Left cardiac atrium (tissue), 4 donors: ENCODE data around the gene LPP. TPM values are rescaled to one million over a fixed set of nuclear protein-coding genes. Genes with fewer than 3 reads are reported as not detected.
A peak's percentile ranks its signal among the peaks of the same experiment; 100 is the strongest.

Experiments used
- ATAC-seq, 2 donors: fragments of 200-7000 bp; cut with Tn5 transposase; one replicate each; pipeline ENCODE4 v1.9.1; 2020; ENCODE audit warnings: mild to moderate bottlenecking in 2 of 2, moderate library complexity in 2 of 2
- DNase-seq: peaks from one replicate; pipeline ENCODE4 v3.0.0-alpha.2; 2020
- intact Hi-C, 2 donors: fragments of 100-400 bp; cut with DNase I; formaldehyde crosslinking; loops; one replicate each; pipeline versions ENCODE4 v1.14.1 to v1.15.1; 2022 to 2023
- total RNA-seq, 2 donors: library from RNA; stranded (reverse); fragmentation: NEBNext Ultra II Directional; extraction: Animal tissue kit (Norgen Biotek cat#: 25700); gene quantifications; one replicate each; pipeline ENCODE4 v1.2.1, GENCODE V29; 2021
- donor health status: DM: no; HTN: yes; CAD: no.
- donor health status: DM: no; HTN: yes; CAD: no; lungs with severe emphysema.
- donor health status: DM: yes; HTN: yes; CAD: no.
- donor health status: Dilated cardiomyopathy.

The LPP gene
- total RNA-seq, 2 donors from 2014 or later: 152 to 181 TPM

DNA sequence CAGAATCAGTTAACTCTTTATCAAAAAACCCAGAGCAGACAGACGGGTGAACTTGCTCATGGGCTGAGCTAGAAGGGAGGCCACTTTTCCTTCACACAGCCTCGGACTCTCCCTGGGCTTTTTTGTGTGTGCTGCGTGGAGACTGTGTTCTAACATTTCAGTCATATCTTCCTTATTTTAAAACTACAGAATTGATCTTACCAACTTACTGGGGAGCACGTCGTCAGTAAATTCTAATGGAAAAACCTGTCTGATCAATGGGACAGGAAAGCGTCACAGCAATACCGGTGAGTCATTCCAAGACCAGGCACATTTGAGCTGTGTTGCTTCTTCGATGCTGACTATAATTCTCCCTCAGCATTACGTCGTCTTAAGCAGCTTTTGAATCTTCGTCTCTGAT, 145.1 kb downstream of the LPP start:
- ATAC-seq (no peak), DNase-seq (no peak)
- intact Hi-C loops: loop anchor here in 1 of 2 donors (10.0 kb wide), 1 partner anchor 656 kb away; no protein-coding TSS in a partner anchor

DNA sequence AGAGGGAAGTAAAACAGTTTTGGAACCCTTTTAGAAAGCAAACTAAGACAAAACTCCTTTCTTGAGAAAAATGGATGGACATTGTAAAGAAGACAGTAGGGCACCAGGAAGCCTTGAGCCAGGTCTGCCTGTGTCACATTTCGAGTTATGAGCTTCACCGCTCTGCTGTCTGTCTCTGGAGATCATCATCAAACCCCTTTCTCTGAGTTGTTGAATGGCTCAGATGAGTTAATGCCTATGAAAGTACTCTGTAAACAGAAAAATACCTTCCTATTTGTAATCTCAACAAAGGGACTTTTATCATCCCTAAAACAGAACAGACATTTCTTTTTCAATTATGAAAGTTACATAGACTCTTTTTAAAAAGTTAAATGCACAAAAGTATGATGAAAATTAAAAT, 145.8 kb downstream of the LPP start:
- intact Hi-C loops: loop anchor here in 1 of 2 donors (10.0 kb wide), 1 partner anchor 655 kb away; no protein-coding TSS in a partner anchor
- DNase-seq (no peak), ATAC-seq (no peak)

DNA sequence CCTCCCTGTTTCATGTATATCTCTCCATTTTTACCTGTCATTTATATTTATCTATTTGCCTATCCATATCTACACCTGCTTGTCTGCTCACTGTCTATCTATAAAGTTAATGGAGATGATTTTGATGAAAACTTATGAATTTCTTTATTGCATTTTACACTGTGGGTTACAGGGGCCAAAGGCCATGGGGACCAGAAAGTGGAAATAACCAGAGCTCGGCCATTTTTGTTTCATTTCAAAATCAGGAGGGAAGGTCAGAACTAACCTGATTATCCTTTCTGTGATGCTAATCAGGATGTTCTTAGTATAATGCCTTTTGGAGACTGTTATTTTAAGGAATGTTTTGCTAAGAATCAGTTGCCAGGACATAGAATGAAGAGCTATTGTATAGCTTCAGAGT, 147.2 kb downstream of the LPP start:
- ATAC-seq (no peak), DNase-seq (no peak)
- intact Hi-C loops: no loop called here

DNA sequence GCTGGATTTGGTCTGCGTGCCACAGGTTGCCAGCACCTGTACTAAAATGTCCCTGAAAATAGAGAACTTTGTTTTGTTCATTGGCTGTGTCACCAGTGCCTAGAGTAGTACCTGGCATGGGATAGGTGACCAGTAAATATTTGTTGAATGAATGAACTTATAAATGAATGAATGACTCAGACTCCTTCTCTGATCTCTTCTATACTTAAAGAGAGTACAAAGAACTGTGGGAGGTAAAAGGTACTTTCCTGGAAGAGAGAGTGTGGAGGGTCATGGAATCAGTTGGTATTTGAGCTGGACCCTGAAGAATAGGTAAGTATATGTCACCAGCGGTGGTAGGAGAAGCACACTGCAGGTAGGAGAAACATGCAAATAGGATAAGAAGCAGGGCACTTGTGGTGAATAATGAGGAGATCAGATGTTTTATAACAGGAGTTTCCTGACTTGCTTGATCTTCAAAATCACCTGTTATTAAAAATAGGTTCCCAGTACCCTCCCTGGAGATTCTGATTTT, 149.4 kb downstream of the LPP start:
- DNase-seq: no peak
- intact Hi-C loops: no loop called here
- ATAC-seq: no peak

- DNase-seq: no peak
- intact Hi-C loops: no loop called here
- no peak for ATAC-seq
Observed at GRCh38 chr3:188303823-188304222, 149.9 kb downstream of the LPP start.

- intact Hi-C loops: no loop called here
- ATAC-seq: no peak
- no peak for DNase-seq
Observed at GRCh38 chr3:188304501-188304900, 150.5 kb downstream of the LPP start.

DNA sequence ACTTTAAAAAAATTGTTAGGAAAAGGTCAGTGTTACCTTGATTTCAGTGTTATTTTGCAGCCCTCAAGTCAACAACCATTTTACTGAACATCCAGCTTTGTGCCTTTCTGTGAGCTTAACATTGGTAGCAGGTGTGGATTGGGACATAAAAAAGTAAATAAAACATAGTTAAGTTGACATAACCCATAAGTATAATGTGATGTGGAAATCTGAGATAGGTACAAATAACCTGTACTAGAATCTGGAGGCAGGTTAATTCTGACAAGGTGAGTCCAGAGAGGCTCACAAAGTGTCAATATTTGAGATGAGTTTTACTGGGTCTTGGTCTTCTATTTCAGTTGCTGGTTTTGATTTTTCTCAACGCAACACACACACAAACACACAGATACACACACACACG, 151.3 kb downstream of the LPP start:
- intact Hi-C loops: no loop called here
- DNase-seq (no peak), ATAC-seq (no peak)

DNA sequence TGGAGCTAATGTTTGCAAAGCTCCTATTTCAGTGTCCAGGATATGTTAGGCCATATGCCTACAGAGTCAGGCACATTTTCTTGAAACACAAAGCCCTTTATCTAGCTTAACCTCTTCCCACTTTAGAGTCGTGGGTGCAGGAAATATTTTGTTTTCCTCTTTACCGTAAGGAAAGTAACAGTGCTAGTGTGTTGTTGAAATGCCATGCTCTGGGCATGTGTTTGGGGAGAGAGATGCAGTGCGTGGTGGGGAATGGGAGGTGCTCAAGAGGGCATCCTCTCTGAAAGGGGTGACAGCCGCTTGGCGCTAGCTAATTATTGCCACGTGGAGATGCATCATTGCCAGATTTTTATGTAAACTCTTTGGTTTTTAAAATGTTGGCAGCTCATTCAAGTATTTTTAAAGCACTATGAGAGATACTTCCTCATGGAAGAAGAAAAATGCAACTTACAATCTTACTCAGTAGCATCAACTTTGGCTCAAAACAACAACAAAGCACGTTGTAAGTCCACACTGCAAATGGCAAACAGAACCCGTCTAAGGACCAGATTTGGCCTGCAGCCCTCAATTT, 152.6 kb downstream of the LPP start:
- intact Hi-C loops: no loop called here
- DNase-seq (no peak), ATAC-seq (no peak)

GRCh38 chr3:188309437-188310269, 155.7 kb downstream of the LPP start:
- DNase-seq: no peak
- intact Hi-C loops: no loop called here
- ATAC-seq: no peak

DNA sequence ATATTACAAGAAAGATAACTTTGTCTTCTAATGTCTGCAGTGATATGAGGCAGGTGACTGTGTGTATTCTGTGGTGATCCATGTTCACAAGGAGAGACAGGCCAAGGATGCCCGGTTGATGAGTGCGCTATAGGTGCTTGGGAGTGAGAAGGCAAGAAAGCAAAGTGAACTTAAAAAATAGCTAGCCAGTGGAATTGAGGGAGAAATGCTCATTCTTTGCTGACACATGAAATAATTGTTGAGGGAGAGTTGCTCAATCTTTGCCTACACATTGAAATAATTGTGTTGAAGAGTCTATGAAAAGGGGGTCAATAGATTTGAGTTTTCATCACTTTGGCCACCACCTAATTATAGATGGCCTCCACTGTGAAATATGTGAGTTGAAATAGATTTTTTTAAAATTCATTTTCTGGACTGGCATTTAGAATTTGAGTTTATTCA, 156.3 kb downstream of the LPP start:
- DNase-seq: no peak
- no peak for ATAC-seq
- intact Hi-C loops: no loop called here

DNA sequence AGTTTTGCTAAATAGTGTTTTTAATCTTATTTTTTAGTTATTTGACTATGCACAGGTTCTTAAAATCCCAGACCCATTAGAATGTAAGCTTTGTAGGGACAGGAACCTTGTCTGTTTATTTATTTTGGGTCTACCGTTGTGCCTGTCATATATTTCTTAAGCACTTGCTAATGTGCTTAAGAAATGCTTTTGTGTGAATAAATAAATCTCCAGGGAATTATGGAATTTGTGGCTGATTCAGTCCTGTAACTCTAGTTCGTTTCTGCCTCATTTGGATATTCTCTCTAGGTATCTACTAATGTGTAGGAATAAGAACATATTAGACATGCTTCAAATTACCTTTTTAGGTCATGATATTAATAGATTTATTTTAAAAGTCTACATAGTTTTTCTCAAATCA, 161.6 kb downstream of the LPP start:
- intact Hi-C loops: no loop called here
- no peak for DNase-seq
- no peak for ATAC-seq

GRCh38 chr3:188316021-188316722, 162.2 kb downstream of the LPP start:
- DNase-seq: no peak

GRCh38 chr3:188316723-188317070, 162.7 kb downstream of the LPP start:
- ATAC-seq (peak; percentile 25 to 27), DNase-seq (no peak)
- intact Hi-C loops: no loop called here

More at GRCh38 chr3:188316021-188316722, 162.2 kb downstream of the LPP start:
- ATAC-seq: peak in 1 of 2 donors; percentile 67
- intact Hi-C loops: no loop called here

DNA sequence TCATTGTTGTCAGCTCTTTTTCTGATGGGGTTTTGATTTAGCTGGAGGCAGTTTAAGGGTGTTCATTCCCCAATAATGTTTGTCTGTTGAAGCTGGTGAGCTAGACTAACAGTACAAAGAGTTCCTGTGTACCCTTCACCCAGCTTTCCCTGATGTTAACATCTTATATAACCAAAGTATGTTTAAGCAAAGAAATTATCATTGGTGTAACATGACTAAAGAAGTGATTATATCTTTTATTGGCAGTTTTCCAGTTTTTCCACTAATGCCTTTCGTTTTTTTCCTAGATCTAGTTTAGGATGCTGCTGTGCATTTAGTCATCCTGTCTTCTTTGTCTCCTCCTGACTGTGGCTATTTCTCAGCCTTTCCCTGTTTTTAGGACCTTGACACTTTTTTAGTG, 165.6 kb downstream of the LPP start:
- intact Hi-C loops: no loop called here
- ATAC-seq (no peak), DNase-seq (no peak)

DNA sequence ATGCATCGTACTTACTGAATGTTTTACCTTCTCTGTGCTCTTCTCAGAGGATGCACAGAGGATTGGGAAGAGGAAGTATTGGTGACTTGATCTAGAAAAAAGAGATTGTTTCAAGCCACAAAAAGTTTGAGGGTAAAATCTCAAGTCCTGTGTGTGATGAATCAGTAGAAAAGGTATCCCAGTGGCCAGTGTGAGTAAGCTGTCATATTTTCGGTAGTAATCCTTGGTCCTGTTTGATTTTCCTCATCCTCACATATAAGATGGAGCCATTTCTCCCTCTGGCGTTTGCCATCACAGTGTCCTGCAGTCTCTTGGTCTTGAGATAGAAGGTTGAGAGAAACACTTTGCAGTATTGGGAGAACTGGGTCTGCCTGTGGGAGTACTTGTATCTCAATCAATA, 166.8 kb downstream of the LPP start:
- no peak for DNase-seq
- ATAC-seq: no peak
- intact Hi-C loops: no loop called here

DNA sequence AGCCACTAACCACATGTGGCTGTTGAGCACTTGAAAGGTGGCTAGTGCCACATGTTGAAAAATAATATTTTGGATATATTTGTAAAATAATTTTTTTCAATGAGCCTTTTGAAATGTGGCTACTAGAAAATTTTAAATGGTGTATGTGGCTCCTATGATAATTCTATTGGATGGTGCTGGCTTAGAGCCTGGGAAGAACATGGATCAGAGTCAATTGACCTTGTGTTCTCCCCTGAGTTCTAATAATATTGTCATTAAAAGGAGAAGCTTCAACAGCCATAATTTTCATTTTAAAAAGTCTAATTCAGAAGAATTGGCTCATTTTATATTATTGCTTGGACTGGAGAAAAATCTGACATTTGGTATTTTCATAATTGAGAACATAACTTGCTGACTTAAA, 167.3 kb downstream of the LPP start:
- intact Hi-C loops: no loop called here
- no peak for DNase-seq
- ATAC-seq: no peak

DNA sequence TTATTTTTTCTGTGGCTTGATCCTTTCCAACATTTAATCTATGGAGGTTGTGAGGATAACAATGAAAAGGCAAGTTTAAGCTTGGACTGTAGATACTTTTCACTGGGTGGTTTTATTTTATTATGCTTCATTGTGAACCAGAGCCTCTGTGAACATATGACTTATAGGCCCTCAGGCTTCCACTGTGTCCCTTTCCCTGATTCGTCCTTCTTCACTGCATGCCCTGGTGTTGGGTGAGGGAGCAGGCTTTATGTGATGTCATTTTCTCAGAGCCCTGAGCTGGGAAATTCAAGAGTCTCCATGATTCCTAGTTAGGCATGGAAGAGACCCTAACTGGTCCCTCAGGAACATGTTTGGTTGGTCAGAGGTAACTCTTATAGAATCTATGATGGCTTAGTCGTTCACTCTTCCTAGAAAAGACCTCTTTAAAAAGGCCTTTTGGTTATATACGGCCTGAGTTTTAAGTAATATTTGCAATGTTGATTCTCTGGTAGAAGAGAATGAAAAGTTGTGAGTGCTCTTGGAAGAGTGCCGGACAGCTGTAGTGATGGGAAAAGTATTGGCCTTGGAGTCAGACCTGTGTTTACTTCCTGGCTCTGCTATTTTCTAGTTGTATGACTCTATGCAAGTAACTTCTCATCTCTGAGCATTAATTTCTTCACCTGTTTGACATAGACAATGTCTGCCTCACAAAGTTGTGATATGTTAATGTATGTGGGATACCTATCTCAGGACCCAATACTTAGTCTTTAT, 168.4 kb downstream of the LPP start:
- ATAC-seq (no peak), DNase-seq (no peak)
- intact Hi-C loops: no loop called here

DNA sequence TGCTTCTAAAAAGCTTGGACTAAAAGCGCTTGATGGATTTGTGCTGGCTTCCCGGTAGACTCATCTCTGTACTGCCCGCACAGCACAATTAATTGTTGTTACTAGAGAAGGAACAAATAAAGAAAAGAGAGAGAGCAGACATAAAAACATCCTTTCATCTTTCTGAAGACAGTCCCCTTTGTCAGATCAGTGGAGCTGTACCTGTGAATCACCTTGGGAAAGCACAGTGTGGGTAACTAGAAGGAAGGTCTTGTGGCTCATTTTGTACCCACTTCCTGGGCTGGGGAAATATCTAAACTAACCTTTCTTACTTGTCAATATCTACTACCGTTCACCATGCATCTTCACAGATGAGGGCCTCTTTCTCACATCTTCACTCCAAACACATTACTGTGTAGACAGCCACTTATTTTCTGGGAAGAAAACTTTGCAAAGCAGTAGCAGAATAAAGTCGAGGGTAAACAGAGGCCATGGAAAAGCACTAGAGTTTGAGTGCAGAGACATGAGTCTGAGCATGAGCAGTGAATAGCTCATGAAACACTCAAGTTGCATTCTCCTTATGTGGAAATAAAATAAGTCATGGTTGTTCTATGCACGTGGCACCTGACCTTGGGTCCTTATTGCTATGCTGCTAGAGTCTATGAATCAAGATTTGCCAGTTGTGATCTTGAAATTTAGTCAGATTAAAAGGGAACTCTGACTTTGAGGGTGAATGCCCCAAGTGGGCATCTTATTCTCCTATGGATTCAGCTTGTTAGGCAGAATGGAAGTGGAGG, 169.3 kb downstream of the LPP start:
- intact Hi-C loops: no loop called here
- no peak for ATAC-seq
- DNase-seq: no peak

DNA sequence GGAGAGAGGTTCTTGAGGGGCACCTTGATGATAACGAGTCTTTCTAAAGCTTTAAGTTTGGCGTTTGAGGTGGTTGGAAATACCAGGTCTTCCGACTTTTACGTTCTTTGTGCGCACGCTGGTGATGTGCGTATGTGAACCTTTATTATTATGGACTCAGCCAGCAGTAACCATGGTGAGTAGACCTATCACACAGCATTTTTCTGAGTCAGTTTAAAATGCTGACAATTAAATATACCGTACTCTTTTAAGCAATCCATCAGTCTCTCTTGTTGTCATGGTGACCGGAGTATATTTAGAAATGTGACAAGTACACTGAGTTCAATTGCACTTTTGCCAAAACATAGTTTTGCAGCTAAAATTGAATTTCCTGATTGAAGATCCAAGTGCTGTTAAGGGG, 172.2 kb downstream of the LPP start:
- ATAC-seq: peak in 1 of 2 donors; percentile 66
- intact Hi-C loops: no loop called here
- DNase-seq: no peak
